H9 (cell line): ENCODE results near the gene INSM2. TPM values are rescaled to one million over a fixed set of nuclear protein-coding genes. Genes with fewer than 3 reads are reported as not detected.

Source experiments
- DNase-seq: peaks from one replicate; pipeline ENCODE4 v3.0.0-alpha.2; 2017
- H2AFZ ChIP-seq: one replicate; pipeline ENCODE4 v1.6.1; 2013; ENCODE audit warnings: mild to moderate bottlenecking, low read length, control low read depth, moderate library complexity
- H2AK5ac ChIP-seq: 2 replicates; pipeline ENCODE4 v1.6.1; 2013; ENCODE audit warnings: low read length, control low read depth, mixed read lengths; ENCODE audit not compliant: insufficient read length
- H2BK120ac ChIP-seq: one replicate; pipeline ENCODE4 v1.6.1; 2013; ENCODE audit warnings: low read depth, mild to moderate bottlenecking, low read length, control low read depth, inconsistent platforms; ENCODE audit not compliant: poor library complexity, severe bottlenecking
- H2BK12ac ChIP-seq: 2 replicates; pipeline ENCODE4 v1.6.1; 2013; ENCODE audit warnings: low read length, control low read depth, mixed read lengths, low read depth; ENCODE audit not compliant: insufficient read length
- H2BK15ac ChIP-seq: 2 replicates; pipeline ENCODE4 v1.6.1; 2013; ENCODE audit warnings: low read depth, low read length, control low read depth
- H2BK20ac ChIP-seq: one replicate; pipeline ENCODE4 v1.6.1; 2013; ENCODE audit warnings: low read depth, mild to moderate bottlenecking, low read length, control low read depth, inconsistent platforms; ENCODE audit not compliant: poor library complexity, severe bottlenecking
- H2BK5ac ChIP-seq: 2 replicates; pipeline ENCODE4 v1.6.1; 2013; ENCODE audit warnings: low read length, control low read depth, mixed read lengths; ENCODE audit not compliant: insufficient read length
- H3K14ac ChIP-seq: 2 replicates; pipeline ENCODE4 v1.6.1; 2013; ENCODE audit warnings: low read length, control low read depth; ENCODE audit not compliant: insufficient read depth
- H3K18ac ChIP-seq: 2 replicates; pipeline ENCODE4 v1.6.1; 2013; ENCODE audit warnings: low read depth, mild to moderate bottlenecking, mixed read lengths, low read length, control low read depth; ENCODE audit not compliant: insufficient read length
- H3K23ac ChIP-seq: 2 replicates; pipeline ENCODE4 v1.6.1; 2013; ENCODE audit warnings: low read length, control low read depth, mixed read lengths, low read depth; ENCODE audit not compliant: insufficient read length
- H3K23me2 ChIP-seq: 2 replicates; pipeline ENCODE4 v1.6.1; 2013; ENCODE audit warnings: low read depth, mild to moderate bottlenecking, mixed read lengths, low read length, control low read depth; ENCODE audit not compliant: insufficient read length, poor library complexity, severe bottlenecking
- H3K27ac ChIP-seq: 2 replicates; pipeline ENCODE4 v1.5.1; 2013; ENCODE audit warnings: low read length, control low read depth, mixed read lengths, low read depth; ENCODE audit not compliant: insufficient read length
- H3K27me3 ChIP-seq: 2 replicates; pipeline ENCODE4 v1.6.1; 2013; ENCODE audit warnings: low read length, control low read depth, inconsistent platforms; ENCODE audit not compliant: insufficient read depth
- H3K4ac ChIP-seq: 2 replicates; pipeline ENCODE4 v1.6.1; 2013; ENCODE audit warnings: low read depth, mild to moderate bottlenecking, control low read depth, inconsistent platforms, low read length, moderate library complexity
- H3K4me1 ChIP-seq: 2 replicates; pipeline ENCODE4 v1.6.1; 2013; ENCODE audit warnings: low read length, control low read depth, inconsistent platforms; ENCODE audit not compliant: insufficient read depth
- H3K4me2 ChIP-seq: 2 replicates; pipeline ENCODE4 v1.6.1; 2013; ENCODE audit warnings: low read length, control low read depth, mixed read lengths; ENCODE audit not compliant: insufficient read length, insufficient read depth
- H3K56ac ChIP-seq: 2 replicates; pipeline ENCODE4 v1.6.1; 2013; ENCODE audit warnings: low read depth, mild to moderate bottlenecking, mixed read lengths, low read length, control low read depth; ENCODE audit not compliant: insufficient read length
- H3K79me1 ChIP-seq: 2 replicates; pipeline ENCODE4 v1.6.1; 2013; ENCODE audit warnings: low read depth, mild to moderate bottlenecking, moderate library complexity, low read length, control low read depth, inconsistent platforms; ENCODE audit not compliant: insufficient read depth, poor library complexity, severe bottlenecking
- H3K79me2 ChIP-seq: 2 replicates; pipeline ENCODE4 v1.6.1; 2013; ENCODE audit warnings: low read length, control low read depth, inconsistent platforms; ENCODE audit not compliant: insufficient read depth
- H3K9ac ChIP-seq: 2 replicates; pipeline ENCODE4 v1.6.1; 2013; ENCODE audit warnings: low read length, control low read depth, mixed read lengths; ENCODE audit not compliant: insufficient read length; ENCODE audit errors: extremely low read depth
- H3K9me3 ChIP-seq: one replicate; pipeline ENCODE4 v1.6.1; 2013; ENCODE audit warnings: low read depth, low read length, inconsistent platforms; ENCODE audit not compliant: control insufficient read depth
- H3T11ph ChIP-seq: one replicate; pipeline ENCODE4 v1.6.1; 2013; ENCODE audit warnings: mild to moderate bottlenecking, low read length, control low read depth, inconsistent platforms
- H4K20me1 ChIP-seq: one replicate; pipeline ENCODE4 v1.6.1; 2013; ENCODE audit not compliant: control insufficient read depth, insufficient read length, insufficient read depth
- H4K5ac ChIP-seq: 2 replicates; pipeline ENCODE4 v1.6.1; 2013; ENCODE audit warnings: low read depth, mild to moderate bottlenecking, mixed read lengths, low read length, control low read depth; ENCODE audit not compliant: insufficient read length
- H4K8ac ChIP-seq: replicated peaks from 2 replicates; pipeline ENCODE4 v1.6.1; 2013; ENCODE audit warnings: low read length, control low read depth, mixed read lengths, low read depth; ENCODE audit not compliant: insufficient read length
- H4K91ac ChIP-seq: 2 replicates; pipeline ENCODE4 v1.6.1; 2013; ENCODE audit warnings: low read depth, mild to moderate bottlenecking, moderate library complexity, mixed read lengths, low read length, control low read depth; ENCODE audit not compliant: insufficient read length
- H3K27ac Mint-ChIP-seq, 3 experiments: 2 replicates in 2 of 3; 3 replicates in 1 of 3; pipeline ENCODE4 v1.8.0; 2020 to 2021; ENCODE audit warnings: mixed read lengths in 3 of 3, mild to moderate bottlenecking in 1 of 3, moderate library complexity in 1 of 3
- H3K27me3 Mint-ChIP-seq: 2 replicates; pipeline ENCODE4 v1.8.0; 2021; ENCODE audit warnings: low read depth, mild to moderate bottlenecking, moderate library complexity, mixed read lengths
- H3K36me3 Mint-ChIP-seq, 3 experiments: 2 replicates in 2 of 3; 3 replicates in 1 of 3; pipeline ENCODE4 v1.8.0; 2020 to 2021; ENCODE audit warnings: low read depth in 3 of 3, mixed read lengths in 3 of 3; ENCODE audit not compliant: insufficient read depth in 1 of 3
- H3K4me1 Mint-ChIP-seq, 2 experiments: 2 replicates each; pipeline ENCODE4 v1.8.0; 2020; ENCODE audit warnings: mixed read lengths in 2 of 2
- H3K4me3 Mint-ChIP-seq, 2 experiments: 2 replicates in 1 of 2; 3 replicates in 1 of 2; pipeline ENCODE4 v1.8.0; 2020 to 2021; ENCODE audit warnings: mild to moderate bottlenecking in 2 of 2, mixed read lengths in 2 of 2, moderate library complexity in 1 of 2
- H3K9me3 Mint-ChIP-seq, 2 experiments: 2 replicates in 1 of 2; 3 replicates in 1 of 2; pipeline ENCODE4 v1.8.0; 2020; ENCODE audit warnings: mild to moderate bottlenecking in 2 of 2, mixed read lengths in 2 of 2, moderate library complexity in 1 of 2
- CTCF ChIP-seq: fragments of 200-600 bp; sonication (generic); conservative IDR thresholded peaks from 3 replicates; pipeline ENCODE4 v1.8.0; 2021; ENCODE audit warnings: antibody characterized with exemption, mild to moderate bottlenecking
- WGBS: extraction: QIAGEN DNeasy Blood & Tissue Kit; methylation state at CpG from one replicate; pipeline ENCODE4 v1.1.7; 2013; ENCODE audit warnings: missing lambda C conversion rate, low lambda C conversion rate, mixed read lengths; ENCODE audit not compliant: insufficient read length; ENCODE audit errors: extremely low coverage; 5-methylcytosine and 5-hydroxymethylcytosine counted together
- total RNA-seq: library from RNA; stranded (reverse); gene quantifications from 2 replicates; pipeline ENCODE4 v1.2.1, GENCODE V29; 2021

Gene INSM2
- total RNA-seq, 1 experiment from 2014 or later = not detected

- no peak overlapping the region for H3K27ac ChIP-seq
- no peaks in the 10 kb centered on the region for H3K79me2 ChIP-seq
- H3K27me3 ChIP-seq = no peaks in the 10 kb centered on the region
- H2BK20ac ChIP-seq = no peak overlapping the region
- H3T11ph ChIP-seq = no peak overlapping the region
- H2BK15ac ChIP-seq = no peak overlapping the region
- H3K4ac ChIP-seq = no peak overlapping the region
- H3K4me3 Mint-ChIP-seq = no peak overlapping the region
- no peak overlapping the region for H3K9ac ChIP-seq
- H3K4me1 Mint-ChIP-seq = no peaks in the 10 kb centered on the region
- no peak overlapping the region for H4K91ac ChIP-seq
- no CpG with 5 or more reads among the region's 6 CpGs for WGBS
- H3K79me1 ChIP-seq = no peaks in the 10 kb centered on the region
- no peaks in the 10 kb centered on the region for H4K20me1 ChIP-seq
- no peak overlapping the region for H3K4me2 ChIP-seq
- H3K4me1 ChIP-seq = no peaks in the 10 kb centered on the region
- no peaks in the 10 kb centered on the region for H3K9me3 ChIP-seq
- no peak overlapping the region for H4K8ac ChIP-seq
- H3K56ac ChIP-seq = no peak overlapping the region
- no peak for TF ChIP-seq CTCF
- peaks cover 5 to 7% of the 10 kb centered on the region in 2 experiments; a peak in 2 of 5 replicates for H3K9me3 Mint-ChIP-seq
- H2AK5ac ChIP-seq = no peak overlapping the region
- no peaks in the 10 kb centered on the region for H3K36me3 Mint-ChIP-seq
- H2BK12ac ChIP-seq = no peak overlapping the region
- no peak overlapping the region for H2BK5ac ChIP-seq
- peaks cover 1% of the 10 kb centered on the region; the same call in 1 of the 2 replicates for H3K27me3 Mint-ChIP-seq
- no peak overlapping the region for H3K23ac ChIP-seq
- no peak overlapping the region for H3K14ac ChIP-seq
- H2BK120ac ChIP-seq = no peak overlapping the region
- no peak overlapping the region for H3K18ac ChIP-seq
- no peak overlapping the region for H3K27ac Mint-ChIP-seq
- H4K5ac ChIP-seq = no peak overlapping the region
- no peak for DNase-seq
- no peaks in the 10 kb centered on the region for H3K23me2 ChIP-seq
- H2AFZ ChIP-seq = no peak overlapping the region
Observed at GRCh38 chr14:35506461-35506860, 27.5 kb upstream of the INSM2 start.
